Effector CD4-positive, alpha-beta T cell (primary cell): ENCODE results near the gene ACADVL.

Source experiments
- DNase-seq: peaks from one replicate; pipeline ENCODE4 v3.0.0-alpha.2; 2020

Gene ACADVL

DNA sequence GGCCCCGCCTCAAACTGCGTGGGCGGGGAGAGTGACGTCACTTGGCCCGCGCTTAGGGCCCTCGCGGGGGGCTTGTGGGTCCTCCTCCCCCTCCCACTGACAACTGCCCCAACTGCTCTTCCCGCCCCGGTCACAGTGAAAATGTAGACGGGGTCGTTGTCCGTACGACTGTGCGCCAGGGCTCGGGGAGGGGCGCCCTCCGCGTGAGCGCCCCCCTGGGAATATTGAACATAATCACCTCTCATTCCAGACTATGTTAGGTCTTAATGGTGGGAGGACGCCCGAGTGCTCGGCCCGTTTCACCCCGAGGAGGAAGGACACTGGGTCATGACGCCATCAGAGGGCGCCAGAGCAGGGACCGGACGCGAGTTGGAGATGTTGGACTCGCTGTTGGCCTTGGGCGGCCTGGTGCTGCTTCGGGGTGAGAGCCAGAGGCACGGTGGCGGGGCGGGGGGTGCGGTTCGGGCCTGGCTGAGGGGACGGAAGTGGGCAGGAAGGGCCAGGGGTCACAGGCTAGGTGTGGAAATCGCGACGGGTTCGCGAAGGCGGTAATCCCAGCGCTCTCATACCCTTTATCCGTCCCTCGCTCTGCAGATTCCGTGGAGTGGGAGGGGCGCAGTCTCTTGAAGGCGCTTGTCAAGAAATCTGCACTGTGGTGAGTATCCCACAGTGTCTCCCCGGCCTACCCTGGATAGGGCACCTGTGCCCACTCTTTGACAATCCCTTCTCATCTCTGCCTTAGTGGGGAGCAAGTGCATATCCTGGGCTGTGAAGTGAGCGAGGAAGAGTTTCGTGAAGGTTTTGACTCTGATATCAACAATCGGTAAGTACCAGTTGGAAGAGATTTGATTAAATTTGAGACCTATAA, 32.7 kb downstream of the ACADVL start, which contains the start of gene ELP5:
ELP5 (plus strand) TSS at position 40 of the 868 bp plus-strand sequence; CDS start at position 376, 336 bp downstream.
- peak; percentile 82 for DNase-seq

DNA sequence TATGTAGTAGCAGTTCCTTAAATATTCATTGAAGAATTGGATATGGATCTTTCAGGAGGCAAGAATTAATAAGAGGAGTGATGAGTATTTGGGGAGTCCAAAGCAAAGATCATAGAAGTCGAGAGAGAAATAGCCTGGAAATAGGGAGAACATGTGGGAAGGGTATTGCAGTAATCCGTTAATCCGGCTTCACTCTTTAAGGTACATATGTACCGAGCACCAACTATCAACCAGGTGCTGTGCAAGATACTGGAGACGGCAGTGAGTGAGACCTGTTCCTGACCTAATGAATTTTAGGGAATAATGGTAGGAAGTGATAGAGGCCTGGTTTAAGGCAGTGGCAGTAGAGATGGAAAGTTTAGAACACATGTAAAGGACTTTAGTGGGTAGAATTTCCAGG, 33.3 kb downstream of the ACADVL start:
- DNase-seq, result no peak

GRCh38 chr17:7254511-7254910, 34.8 kb downstream of the ACADVL start:
- no peak for DNase-seq

GRCh38 chr17:7256766-7257456, 37.2 kb downstream of the ACADVL start:
- DNase-seq, result no peak

DNA sequence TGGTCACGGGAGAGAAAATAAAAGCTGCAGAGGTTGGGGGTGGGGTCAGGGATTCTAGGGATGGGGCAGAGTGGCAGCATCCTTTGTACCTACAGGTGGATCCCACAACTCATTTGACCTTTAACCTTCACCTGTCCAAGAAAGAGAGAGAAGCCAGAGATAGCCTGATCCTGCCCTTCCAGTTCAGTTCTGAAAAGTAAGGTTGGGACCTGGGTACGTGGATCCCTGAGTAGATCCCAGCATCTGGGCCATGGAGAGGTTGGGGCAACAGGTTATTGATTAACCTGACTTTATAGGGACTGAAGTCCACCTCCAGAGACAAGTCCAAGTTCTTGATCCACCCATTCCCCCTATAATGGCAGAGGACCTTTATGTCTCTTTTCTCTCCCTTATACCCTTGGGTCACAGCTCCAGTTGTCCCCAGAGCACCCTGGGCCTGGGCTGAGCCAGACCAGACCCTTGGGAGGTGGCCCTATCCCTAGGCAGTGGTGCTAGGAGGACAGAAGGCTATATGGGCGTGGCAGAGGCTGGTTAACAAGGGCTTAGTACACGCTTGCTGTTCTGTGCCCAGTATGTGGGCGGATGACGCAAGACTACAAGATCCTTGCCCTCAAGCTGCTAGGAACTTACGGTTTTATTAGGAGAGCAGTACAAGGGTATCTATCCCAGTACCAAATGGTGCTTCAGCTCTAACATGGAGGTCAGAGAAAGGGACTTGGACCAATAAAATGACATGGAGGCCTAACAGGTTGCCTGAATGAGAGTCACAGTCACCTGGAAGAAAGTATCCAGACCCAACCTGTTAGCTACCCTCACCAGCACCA, 39.2 kb downstream of the ACADVL start:
- no peak for DNase-seq

DNA sequence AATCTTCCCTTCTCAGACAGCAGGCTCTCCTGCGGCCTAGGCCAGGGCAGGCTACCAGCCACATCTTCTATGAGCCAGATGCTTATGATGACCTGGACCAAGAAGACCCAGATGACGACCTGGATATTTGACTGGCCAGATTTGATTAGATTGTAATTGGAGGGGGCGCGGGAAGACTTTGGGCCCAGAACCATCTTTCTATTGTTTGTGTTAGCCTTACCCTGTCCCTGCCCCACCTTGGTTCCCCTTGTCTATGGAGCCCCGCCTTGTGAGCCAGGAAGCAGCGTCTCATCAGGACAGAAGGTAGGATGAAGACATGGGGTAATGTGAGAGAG, 39.8 kb downstream of the ACADVL start:
- DNase-seq, result no peak

DNA sequence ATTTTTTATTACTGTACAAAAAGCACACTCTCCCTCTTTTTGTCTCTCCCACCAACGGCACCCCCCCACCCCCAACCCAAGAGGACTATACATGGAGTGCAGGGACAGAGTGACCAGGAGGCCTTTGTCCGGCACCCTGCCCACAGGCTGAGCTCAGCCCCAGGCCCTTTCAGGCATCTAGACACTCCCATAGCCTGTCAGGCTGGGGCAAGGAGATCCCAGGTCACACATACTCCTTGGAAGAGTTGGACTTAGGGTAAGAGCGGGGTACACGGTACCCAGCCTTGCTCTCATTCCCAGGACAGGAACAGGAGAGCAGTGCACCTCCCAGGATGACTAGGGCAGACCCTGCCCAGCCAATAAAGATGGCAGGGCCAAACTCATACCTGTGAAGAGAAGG, 40.4 kb downstream of the ACADVL start:
- no peak for DNase-seq

DNA sequence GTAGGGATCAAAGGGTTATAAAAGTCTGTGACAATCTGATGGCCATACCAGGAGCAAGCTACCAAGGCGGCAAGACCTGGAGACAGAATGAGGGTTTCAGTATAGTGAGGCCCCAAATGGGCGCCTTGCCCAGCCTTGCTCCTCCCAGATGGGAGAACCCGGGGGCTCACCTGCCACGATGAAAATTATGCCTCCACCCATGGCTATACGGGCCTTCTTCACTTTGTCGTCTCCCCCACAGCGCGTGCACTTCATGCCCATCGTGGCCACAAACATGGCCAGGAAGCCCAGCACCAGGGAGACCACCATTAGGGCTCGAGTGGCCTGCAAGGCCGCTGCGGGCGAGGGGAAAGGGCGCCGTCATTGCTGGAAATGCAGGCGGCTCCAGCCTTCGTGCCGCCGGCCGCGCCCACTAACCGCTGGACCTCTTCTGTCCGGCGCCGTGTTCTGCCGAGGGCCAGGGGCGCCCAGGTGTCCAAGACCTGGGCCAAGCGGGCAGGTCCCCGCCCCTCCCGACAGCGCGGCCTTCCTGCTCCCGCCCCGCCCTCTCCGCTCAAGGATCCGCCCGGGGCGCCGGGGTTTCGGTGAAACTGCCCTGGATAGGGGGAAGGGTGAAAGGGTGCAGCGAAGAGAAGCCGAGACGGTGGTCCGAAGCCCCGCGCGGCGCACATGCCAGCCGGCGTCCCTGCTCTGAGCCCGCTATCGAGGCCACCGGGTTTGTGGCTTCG, 41.1 kb downstream of the ACADVL start:
- DNase-seq, result no peak

DNA sequence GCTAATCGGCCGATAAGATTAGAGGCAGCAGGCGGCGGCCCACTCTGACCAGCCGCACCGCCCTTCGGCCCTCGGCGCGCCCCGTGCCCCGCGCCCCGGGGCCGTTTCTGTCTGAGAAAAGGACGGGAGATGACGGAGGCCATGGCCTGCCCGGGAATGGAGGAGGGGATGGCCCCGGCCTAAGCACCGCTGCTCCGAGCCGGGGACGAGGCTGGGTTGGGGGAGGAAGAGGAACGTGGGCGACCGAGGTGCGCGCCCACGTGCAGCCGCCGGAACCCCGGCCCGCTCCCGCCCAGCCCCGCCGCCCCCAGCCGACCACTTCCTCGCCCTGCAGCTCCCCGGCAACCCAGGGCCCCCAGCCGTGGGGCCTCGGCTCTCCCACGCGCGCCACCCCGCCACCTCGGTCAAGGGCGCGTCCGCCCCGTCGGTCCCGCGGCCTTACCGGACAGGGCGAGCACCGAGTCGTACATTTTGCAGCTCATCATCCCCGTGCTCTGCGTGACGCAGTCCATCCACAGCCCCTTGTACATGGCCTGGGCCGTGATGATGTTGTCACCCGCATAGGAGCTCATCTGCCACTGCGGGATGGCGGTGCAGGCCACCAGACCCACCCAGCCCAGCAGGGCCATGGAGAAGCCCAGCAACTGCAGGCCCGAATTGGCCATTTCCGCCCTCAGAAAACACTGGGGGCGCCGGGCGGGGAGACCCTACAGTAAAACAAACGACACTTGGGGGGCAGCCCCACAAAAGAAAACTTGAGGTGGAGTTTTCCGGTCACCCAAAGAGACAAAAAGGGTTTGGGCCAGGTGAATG, 41.8 kb downstream of the ACADVL start:
- DNase-seq, result no peak

DNA sequence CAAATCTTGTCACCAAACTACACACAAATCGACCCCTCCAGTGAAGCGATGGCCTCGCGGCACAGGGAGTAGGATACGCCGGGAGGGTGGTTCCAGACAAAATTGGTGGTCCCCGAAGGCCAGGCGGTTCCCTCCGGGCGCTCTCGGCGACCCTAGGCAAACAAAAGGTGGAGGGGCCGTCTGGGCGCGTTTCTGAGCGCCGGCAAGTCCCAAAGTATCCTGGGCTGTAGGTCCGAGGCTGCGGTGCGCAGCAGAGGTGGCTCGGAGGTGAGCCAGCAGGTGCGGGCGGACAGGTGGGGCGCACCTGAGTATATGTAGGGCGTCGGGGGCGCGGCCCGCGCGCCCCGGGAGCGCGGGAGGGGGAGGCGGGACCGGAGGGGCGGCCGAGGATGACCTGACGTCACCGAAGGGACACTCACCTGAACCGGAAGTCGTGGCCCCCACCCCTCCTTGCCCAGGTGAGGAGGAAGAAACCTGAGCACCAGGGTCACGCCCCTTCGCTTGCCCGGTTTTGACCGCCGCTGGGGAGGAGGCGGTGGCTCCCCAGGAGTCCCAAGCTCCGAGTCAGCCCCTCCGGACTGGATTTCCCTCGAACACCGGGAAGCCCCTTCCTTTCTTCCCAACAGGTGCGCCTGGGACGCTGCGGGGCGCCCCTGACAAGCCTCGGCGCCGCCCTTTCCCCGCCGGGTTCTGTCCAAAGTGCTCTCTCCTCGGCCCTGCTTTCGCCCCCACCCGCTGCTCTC, 42.6 kb downstream of the ACADVL start, which contains the start of gene CLDN7:
CLDN7 (minus strand) TSS at position 287 of the 743 bp plus-strand sequence. CDS start 435 bp downstream, outside the sequence.
- no peak for DNase-seq

GRCh38 chr17:7262935-7263800, 43.4 kb downstream of the ACADVL start:
- no peak for DNase-seq

DNA sequence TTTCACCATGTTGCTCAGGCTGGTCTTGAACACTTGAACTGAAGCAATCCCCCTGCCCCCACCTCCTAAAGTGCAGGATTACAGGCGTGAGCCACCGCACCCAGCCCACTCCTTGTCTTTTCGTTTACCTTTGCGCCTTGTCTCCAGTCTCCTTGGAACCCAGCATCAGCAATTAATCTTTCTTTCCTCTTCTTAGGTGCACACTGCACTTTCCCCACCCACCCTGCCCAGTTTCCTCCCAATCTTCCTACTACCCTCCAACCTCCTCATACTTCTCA, 44.0 kb downstream of the ACADVL start:
- no peak for DNase-seq

- no peak for DNase-seq
These were observed 47.0 kb downstream of the ACADVL start for GRCh38 chr17:7266784-7267183.
